ENCODE data around the gene CHD5. TPM values are rescaled to one million over a fixed set of nuclear protein-coding genes. Genes with fewer than 3 reads are reported as not detected.
A peak's percentile ranks its signal among the peaks of the same experiment; 100 is the strongest.

Gene CHD5
- polyA plus RNA-seq, 1 donor from 2014 or later = 22.0 TPM

DNA sequence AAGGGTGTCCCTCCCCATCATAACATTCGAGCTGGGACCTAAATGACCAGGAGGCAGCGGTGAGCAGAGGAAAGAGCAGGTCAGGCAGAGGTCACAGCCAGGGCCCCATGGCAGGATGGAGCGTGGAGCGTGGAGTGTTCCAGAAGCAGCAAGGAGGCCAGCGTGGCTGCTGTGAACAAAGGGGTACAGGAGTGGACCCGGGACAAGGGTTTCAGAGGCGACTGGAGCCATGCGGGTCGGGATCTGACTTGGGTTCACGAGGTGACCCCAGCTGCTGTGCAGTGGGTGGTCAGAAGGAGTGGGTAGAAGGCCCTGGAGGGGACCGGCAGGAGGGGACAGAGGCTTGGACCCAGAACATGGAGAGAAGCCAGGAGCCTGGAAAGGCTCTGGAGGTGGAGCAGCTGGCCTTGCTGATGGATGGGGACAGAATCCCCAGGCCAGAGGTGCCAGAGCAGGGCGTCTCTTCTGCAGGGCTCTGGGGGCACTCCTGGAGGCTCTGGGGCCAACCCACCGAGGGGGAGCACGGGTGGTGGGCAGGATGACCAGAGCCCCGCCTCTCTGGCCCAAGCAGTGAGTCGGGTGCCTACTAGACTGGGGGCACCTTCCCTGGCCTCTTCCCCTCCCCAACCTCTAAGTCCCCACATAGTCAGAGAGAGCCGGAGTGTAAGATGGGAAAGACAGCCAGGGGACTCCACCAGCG is 2.3 kb downstream of the CHD5 start:
- TF ChIP-seq EP300 (conservative IDR thresholded peaks at IDR 0.05; ENCODE audit: poor library complexity, severe bottlenecking) = no peak
- TF ChIP-seq, protein P1, sequence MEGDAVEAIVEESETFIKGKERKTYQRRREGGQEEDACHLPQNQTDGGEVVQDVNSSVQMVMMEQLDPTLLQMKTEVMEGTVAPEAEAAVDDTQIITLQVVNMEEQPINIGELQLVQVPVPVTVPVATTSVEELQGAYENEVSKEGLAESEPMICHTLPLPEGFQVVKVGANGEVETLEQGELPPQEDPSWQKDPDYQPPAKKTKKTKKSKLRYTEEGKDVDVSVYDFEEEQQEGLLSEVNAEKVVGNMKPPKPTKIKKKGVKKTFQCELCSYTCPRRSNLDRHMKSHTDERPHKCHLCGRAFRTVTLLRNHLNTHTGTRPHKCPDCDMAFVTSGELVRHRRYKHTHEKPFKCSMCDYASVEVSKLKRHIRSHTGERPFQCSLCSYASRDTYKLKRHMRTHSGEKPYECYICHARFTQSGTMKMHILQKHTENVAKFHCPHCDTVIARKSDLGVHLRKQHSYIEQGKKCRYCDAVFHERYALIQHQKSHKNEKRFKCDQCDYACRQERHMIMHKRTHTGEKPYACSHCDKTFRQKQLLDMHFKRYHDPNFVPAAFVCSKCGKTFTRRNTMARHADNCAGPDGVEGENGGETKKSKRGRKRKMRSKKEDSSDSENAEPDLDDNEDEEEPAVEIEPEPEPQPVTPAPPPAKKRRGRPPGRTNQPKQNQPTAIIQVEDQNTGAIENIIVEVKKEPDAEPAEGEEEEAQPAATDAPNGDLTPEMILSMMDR (IDR thresholded peaks at IDR 0.05; ENCODE audit: poor library complexity, severe bottlenecking) = no peak
- no peak for TF ChIP-seq SMC3 (conservative IDR thresholded peaks at IDR 0.05; ENCODE audit: poor library complexity)
- TF ChIP-seq RAD21 (conservative IDR thresholded peaks at IDR 0.05) = no peak
- TF ChIP-seq TAF1 (IDR thresholded peaks at IDR 0.05; ENCODE audit: low read depth) = no peak
- no peaks in the 10 kb centered on the region for H3F3A ChIP-seq (ENCODE audit: insufficient read depth, low read length, poor library complexity, severe bottlenecking)
- H3K27ac ChIP-seq (ENCODE audit: low read length) = no peak overlapping the region
- no peak overlapping the region for H3K9ac ChIP-seq (ENCODE audit: low read length)
- H3K79me2 ChIP-seq (replicated peaks; ENCODE audit: insufficient read depth, low read length) = no peaks in the 10 kb centered on the region
- no peaks in the 10 kb centered on the region for H3K9me3 ChIP-seq (ENCODE audit: low read length)
- no peak overlapping the region for H3K4me2 ChIP-seq (ENCODE audit: low read length)
- no peaks in the 10 kb centered on the region for H4K20me1 ChIP-seq (ENCODE audit: insufficient read depth)
- H3K4me3 ChIP-seq (ENCODE audit: low read length) = peak overlapping the region; percentile 82
- no peaks in the 10 kb centered on the region for H3K36me3 ChIP-seq (ENCODE audit: insufficient read depth, low read length)
- H2AFZ ChIP-seq (ENCODE audit: low read depth, low read length) = no peak overlapping the region
- H3K9me2 ChIP-seq (ENCODE audit: insufficient read depth, low read length) = no peaks in the 10 kb centered on the region
- peaks cover 62% of the 10 kb centered on the region for H3K27me3 ChIP-seq (ENCODE audit: insufficient read depth, low read depth, low read length)

DNA sequence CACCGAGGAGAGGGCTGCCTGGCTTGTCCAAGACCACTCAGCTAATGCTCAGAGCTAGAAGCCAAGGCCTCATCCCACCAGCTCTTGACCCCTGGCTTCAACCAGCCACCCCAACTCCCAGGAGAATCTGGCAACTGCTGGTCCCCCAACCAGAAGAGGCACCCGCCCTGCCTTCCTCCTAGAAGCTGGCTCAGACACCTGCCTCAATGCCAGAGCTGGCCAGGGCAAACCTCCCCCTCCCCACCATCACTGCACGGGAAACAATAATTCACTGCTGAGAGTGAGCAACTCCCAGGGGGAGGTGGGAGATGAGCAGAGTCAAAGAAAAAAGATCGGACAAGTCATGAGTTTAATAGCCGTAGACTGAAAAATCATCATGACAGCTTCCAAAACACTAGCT is 3.3 kb downstream of the CHD5 start:
- no peak overlapping the region for H3K9ac ChIP-seq (ENCODE audit: low read length)
- no peaks in the 10 kb centered on the region for H4K20me1 ChIP-seq (ENCODE audit: insufficient read depth)
- no peak overlapping the region for H3K4me3 ChIP-seq (ENCODE audit: low read length)
- H3F3A ChIP-seq (ENCODE audit: insufficient read depth, low read length, poor library complexity, severe bottlenecking) = no peaks in the 10 kb centered on the region
- H2AFZ ChIP-seq (ENCODE audit: low read depth, low read length) = no peak overlapping the region
- no peaks in the 10 kb centered on the region for H3K9me3 ChIP-seq (ENCODE audit: low read length)
- no peak overlapping the region for H3K27ac ChIP-seq (ENCODE audit: low read length)
- H3K4me2 ChIP-seq (ENCODE audit: low read length) = no peak overlapping the region
- TF ChIP-seq TAF1 (IDR thresholded peaks at IDR 0.05; ENCODE audit: low read depth) (no peak), RAD21 (conservative IDR thresholded peaks at IDR 0.05) (no peak), POLR2AphosphoS5 (IDR thresholded peaks at IDR 0.05) (no peak), SMC3 (conservative IDR thresholded peaks at IDR 0.05; ENCODE audit: poor library complexity) (no peak), MXI1 (conservative IDR thresholded peaks at IDR 0.05; ENCODE audit: poor library complexity, severe bottlenecking) (no peak), EP300 (conservative IDR thresholded peaks at IDR 0.05; ENCODE audit: poor library complexity, severe bottlenecking) (no peak), EZH2 (IDR thresholded peaks at IDR 0.05; ENCODE audit: borderline replicate concordance, insufficient read depth, low read length, poor library complexity, severe bottlenecking) (no peak)
- TF ChIP-seq, protein P1 (IDR thresholded peaks at IDR 0.05; ENCODE audit: poor library complexity, severe bottlenecking) = no peak
- TF ChIP-seq, protein P2, sequence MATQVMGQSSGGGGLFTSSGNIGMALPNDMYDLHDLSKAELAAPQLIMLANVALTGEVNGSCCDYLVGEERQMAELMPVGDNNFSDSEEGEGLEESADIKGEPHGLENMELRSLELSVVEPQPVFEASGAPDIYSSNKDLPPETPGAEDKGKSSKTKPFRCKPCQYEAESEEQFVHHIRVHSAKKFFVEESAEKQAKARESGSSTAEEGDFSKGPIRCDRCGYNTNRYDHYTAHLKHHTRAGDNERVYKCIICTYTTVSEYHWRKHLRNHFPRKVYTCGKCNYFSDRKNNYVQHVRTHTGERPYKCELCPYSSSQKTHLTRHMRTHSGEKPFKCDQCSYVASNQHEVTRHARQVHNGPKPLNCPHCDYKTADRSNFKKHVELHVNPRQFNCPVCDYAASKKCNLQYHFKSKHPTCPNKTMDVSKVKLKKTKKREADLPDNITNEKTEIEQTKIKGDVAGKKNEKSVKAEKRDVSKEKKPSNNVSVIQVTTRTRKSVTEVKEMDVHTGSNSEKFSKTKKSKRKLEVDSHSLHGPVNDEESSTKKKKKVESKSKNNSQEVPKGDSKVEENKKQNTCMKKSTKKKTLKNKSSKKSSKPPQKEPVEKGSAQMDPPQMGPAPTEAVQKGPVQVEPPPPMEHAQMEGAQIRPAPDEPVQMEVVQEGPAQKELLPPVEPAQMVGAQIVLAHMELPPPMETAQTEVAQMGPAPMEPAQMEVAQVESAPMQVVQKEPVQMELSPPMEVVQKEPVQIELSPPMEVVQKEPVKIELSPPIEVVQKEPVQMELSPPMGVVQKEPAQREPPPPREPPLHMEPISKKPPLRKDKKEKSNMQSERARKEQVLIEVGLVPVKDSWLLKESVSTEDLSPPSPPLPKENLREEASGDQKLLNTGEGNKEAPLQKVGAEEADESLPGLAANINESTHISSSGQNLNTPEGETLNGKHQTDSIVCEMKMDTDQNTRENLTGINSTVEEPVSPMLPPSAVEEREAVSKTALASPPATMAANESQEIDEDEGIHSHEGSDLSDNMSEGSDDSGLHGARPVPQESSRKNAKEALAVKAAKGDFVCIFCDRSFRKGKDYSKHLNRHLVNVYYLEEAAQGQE (IDR thresholded peaks at IDR 0.05; ENCODE audit: borderline replicate concordance) = no peak
- no peaks in the 10 kb centered on the region for H3K79me2 ChIP-seq (replicated peaks; ENCODE audit: insufficient read depth, low read length)
- no peaks in the 10 kb centered on the region for H3K36me3 ChIP-seq (ENCODE audit: insufficient read depth, low read length)
- H3K9me2 ChIP-seq (ENCODE audit: insufficient read depth, low read length) = no peaks in the 10 kb centered on the region
- peaks cover 58% of the 10 kb centered on the region for H3K27me3 ChIP-seq (ENCODE audit: insufficient read depth, low read depth, low read length)

Data from neural cell (in vitro differentiated cells).